ENCODE results near the gene PIAS3.

PIAS3 gene

GRCh38 chr1:145799806-145800205, 59.1 kb downstream of the PIAS3 start:
- no peaks in the 10 kb centered on the region for H3K27me3 ChIP-seq (ENCODE audit: control insufficient read depth, insufficient read depth, low read length)
- H3K4me1 ChIP-seq (ENCODE audit: control insufficient read depth, insufficient read depth, low read length): peaks cover 7% of the 10 kb centered on the region; the same call in 1 of the 2 replicates
- H3K4me3 ChIP-seq (ENCODE audit: low read depth, low read length): no peak overlapping the region
- H3K36me3 ChIP-seq (ENCODE audit: control insufficient read depth, insufficient read depth, low read length): no peaks in the 10 kb centered on the region
- H3K9me3 ChIP-seq (ENCODE audit: control insufficient read depth, insufficient read depth, low read length): peaks cover 7% of the 10 kb centered on the region
- H3K27ac ChIP-seq (ENCODE audit: low read depth, low read length): no peak overlapping the region
- H3K9ac ChIP-seq (ENCODE audit: low read depth, low read length): no peak overlapping the region

Data from HUES48 (cell line).